NCI-H2081 treated with DMSO at 0.1 percent for 48 hours (cell line): ENCODE results near the gene GPR153.

Source experiments
- DNase-seq: peaks from one replicate; lab custom pipeline; 2025; lab: John Stamatoyannopoulos, UW

Gene GPR153

GRCh38 chr1:6269720-6270400 is 9.0 kb upstream of the GPR153 start:
- no peak for DNase-seq

DNA sequence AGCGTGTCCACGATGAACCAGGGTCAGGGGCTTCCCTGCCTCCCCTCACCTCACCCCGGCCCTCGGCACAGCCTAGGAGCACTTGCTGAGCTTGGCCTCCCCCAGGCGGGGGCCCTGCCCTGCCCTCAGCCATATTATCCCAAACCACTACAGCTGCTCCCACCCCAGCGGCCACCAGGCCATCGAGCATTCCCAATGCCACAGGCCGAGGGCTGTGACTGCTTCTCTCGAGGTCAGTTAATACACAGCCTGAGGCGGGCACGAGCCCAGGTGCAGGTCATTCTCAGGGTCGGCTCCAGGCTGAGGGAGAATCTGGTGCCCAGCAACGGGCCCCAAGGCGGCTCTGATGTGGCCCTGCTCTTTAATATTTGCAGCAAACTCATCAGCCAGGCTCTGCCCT is 8.4 kb upstream of the GPR153 start:
- DNase-seq, result no peak

DNA sequence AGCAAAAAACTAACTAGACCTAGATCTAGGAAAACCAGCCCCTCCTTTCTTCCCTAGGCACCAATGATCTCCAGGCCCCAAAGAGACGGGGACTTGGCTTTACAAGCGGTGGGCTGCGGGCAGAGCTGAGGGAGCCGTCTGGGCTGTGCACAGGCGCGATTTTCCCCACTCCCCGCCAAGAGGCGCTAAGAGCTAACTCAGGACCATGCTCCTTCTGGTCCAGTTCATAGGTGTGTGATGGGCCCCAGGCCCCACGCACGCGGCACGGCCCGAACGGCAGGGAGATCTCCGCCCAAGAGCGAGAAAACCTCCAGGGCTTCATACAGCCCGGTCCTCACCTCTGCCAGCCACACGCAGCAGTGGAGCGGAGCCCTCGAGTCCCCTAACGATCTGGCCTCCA is 7.5 kb upstream of the GPR153 start:
- DNase-seq, result no peak

GRCh38 chr1:6267686-6268322 is 6.9 kb upstream of the GPR153 start:
- no peak for DNase-seq

- DNase-seq, result no peak
Observed at GRCh38 chr1:6266641-6267040, 5.7 kb upstream of the GPR153 start.

DNA sequence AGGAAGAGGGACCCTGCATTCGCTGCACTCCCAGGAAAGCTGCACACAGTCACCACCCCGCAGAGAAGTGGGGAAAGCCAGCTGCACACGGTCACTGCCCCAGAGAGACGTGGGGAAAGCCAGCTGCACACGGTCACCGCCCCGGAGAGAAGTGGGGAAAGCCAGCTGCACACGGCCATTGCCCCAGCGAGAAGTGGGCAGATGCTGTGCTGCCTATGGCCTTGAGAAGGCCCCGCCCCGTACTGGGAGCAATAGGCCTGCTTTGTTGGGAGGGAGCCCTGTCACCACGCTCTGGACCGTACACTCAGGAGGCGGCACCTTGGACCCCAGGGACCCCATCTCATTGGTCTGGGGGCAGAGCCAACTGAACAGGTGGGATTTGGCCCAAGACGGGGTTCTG is 4.3 kb upstream of the GPR153 start:
- no peak for DNase-seq

DNA sequence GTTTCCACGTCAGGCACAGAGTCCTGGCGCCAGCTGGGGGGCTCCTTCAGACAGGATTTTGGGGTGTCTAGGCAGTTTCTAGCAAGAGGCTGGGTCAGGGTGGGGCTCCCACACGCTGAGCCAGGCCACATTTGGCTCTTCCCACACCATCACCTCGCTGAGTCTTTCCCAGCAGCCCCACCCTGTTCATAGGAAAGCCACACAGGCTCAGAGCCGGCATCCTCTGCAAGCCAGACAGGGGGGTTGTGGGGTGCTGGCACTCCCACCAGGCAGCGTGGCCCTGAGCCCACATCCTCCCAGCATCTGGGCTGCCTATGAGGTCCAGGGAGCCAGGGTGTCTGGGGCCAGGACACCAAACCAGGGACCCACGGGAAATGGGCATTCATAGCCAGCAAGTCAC is 2.8 kb upstream of the GPR153 start:
- DNase-seq, result no peak

- no peak for DNase-seq
Observed at GRCh38 chr1:6262555-6263420, 1.9 kb upstream of the GPR153 start.

- no peak for DNase-seq
Observed at GRCh38 chr1:6261615-6261995, 707 bp upstream of the GPR153 start.

DNA sequence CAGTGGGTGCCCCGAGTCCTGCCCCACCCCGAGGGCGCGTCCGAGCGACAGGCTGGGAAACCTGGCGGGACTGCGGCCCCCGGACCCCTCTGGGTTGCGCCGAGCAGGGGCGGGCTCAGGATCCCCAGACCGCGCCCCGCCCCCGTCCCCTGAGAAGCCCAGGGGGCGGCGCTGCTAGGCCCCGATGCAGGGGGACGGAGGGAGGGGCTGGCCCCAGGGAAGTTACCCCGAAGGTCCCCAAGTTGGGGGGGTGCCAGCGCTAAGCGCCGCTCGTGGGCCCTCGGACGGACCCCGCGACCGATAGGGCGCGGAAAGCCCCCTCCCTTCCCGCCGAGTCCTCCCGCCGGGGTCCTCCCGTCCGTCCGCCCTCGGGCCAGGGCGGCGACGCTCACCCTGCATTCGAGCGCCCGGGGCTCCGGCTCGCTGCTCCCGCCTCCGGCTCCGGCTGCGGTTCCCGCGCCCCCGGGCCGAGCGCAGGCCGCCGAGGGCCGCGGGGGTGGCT is 414 bp downstream of the GPR153 start:
- DNase-seq, result no peak

GRCh38 chr1:6259491-6260362 is 1.2 kb downstream of the GPR153 start:
- no peak for DNase-seq

DNA sequence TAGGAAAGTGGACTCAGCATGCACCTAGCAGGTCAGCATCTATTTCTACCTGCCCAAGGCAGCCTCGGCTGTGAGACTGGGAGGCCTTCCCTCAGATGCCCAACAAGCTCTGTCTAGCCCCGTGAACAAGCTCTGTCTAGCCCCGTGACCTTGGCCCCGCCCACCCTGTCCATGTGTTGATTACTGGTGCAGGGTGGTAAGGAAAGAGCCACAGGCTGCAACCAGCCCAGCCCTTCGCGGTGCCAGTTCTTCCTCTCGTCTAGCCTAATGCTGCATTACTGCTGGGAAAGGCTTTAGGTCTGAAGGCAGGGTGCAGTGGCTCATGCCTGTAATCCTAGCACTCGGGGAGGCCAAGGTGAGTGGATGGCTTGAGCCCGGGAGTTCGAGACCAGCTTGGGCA is 2.2 kb downstream of the GPR153 start:
- no peak for DNase-seq

DNA sequence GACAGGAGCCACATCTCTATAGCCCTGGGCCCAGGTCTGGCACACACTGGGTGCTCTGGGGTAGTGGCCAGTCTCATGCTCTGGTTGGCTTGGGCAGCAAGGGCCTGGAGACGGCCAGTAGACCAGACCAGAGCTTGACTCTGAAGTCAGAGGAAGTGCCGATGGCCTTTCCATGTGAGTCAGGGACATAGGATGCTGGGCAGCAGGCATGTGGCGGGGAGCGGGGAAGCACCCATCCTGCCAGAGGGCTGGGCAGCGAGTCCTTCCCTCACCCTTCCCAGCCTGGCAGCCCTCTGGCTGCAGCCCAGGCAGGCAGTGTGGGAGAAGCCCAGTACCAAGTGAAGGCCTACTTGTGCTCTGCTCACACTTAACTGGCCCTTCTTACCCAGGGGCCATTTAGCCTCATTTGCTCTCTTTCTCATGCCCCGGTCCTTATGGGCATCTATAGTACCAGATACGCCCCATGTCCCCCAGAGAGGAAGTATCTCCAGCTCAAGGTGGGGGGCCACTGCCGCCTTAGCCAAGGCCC is 3.3 kb downstream of the GPR153 start:
- no peak for DNase-seq

- DNase-seq, result no peak
Observed at GRCh38 chr1:6256645-6257044, 4.3 kb downstream of the GPR153 start.

GRCh38 chr1:6254691-6255090 is 6.2 kb downstream of the GPR153 start:
- no peak for DNase-seq

GRCh38 chr1:6253380-6253779 is 7.5 kb downstream of the GPR153 start:
- no peak for DNase-seq

- no peak for DNase-seq
Observed at GRCh38 chr1:6252374-6252710, 8.6 kb downstream of the GPR153 start.

DNA sequence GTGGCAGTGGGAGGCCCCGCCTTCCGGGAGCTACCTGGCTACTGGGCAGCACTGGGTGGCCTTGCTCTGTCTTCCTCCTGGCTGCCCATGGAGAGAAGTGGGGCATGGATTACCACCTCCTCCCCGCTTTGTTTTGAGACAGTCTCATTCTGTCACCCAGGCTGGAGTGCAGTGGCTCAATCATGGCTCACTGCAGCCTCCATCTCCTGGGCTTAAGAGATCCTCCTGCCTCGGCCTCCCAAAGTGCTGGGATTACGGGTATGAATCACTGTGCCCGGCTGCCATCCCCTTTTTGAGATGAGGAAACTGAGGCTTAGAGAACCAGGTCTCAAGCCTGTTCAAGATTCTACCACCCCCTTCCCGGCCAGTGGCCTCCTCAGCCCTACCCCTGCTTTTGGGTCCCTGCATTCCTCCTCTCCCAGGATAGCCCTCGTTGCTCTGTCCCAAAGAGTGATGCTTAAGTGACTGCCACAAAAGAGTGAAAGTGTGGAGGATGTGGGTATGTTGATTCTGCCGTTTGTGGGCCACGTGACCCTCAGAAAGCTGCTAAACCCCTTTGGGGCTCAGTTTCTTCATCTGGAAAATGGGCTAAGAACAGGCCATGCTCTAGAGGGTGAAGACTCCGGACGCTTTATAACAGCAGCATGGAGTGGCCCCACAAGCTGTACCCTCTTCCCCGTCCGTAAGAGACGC is 9.1 kb downstream of the GPR153 start:
- DNase-seq, result no peak

GRCh38 chr1:6251233-6251632 is 9.7 kb downstream of the GPR153 start:
- DNase-seq, result no peak

- no peak for DNase-seq
Observed at GRCh38 chr1:6249739-6250689, 10.9 kb downstream of the GPR153 start.
